HG03060 (cell line): Measurements from ENCODE around the gene TNS4.

Experiments
- ATAC-seq: cut with Tn5 transposase; IDR thresholded peaks from one replicate; pipeline ENCODE4 v1.9.1; 2021; ENCODE audit warnings: low read depth, moderate number of reproducible peaks; ENCODE audit not compliant: unreplicated experiment

Gene TNS4

GRCh38 chr17:40496634-40497420 is 4.6 kb downstream of the TNS4 start:
- ATAC-seq: no peak

- ATAC-seq: no peak
Observed at GRCh38 chr17:40496170-40496569, 5.3 kb downstream of the TNS4 start.

GRCh38 chr17:40495140-40495539 is 6.3 kb downstream of the TNS4 start:
- ATAC-seq: no peak

- ATAC-seq: no peak
Observed at GRCh38 chr17:40493697-40494096, 7.7 kb downstream of the TNS4 start.

DNA sequence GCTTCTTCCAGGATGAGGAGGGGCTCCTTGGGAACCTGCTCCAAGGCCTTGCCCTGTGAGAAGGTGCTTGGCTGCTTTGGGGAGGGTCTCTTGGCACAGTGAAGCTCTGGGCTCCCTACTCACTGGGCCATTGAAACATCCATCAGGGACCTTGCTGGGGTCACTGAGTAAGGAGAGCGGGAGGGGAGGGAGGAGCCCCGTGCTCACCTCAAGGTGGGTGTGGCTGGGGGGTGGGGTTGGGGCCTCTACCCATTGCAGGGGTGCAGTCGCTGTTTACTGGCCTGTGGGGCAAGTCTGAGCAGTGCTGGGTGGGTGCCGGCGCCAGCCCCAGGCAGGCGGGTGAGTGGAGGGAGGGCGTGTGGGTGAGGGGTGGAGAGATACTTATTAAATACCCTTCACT is 9.9 kb downstream of the TNS4 start:
- ATAC-seq: no peak

- no peak for ATAC-seq
Observed at GRCh38 chr17:40490982-40491381, 10.4 kb downstream of the TNS4 start.

DNA sequence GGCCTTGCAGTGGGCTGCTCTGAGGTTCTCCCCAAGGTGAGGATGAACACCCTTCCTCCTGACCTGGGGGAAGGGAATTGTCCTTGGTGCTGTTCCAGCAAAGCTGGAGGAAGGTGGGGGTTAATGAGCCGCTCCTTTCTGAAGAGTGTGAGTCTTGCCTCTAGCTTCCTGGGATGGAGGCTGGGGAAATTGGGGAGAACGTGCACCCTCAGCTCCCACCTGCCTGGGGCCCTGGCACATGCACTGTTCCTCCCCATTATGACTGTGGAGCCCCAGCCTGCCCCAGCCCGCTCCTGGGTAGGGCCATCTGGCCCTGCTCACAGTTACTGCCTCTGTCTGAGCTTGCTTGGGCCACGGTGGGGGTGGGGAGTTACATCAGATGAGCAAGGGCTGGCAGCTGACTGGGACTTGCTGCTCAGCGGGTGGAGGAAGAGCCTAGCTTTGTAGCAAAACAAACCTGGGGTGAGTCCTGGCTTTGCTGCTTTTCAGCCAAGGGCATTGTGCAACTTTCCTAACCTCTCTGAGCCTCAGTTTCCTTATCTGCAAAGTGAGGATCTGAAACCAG is 11.1 kb downstream of the TNS4 start:
- no peak for ATAC-seq

DNA sequence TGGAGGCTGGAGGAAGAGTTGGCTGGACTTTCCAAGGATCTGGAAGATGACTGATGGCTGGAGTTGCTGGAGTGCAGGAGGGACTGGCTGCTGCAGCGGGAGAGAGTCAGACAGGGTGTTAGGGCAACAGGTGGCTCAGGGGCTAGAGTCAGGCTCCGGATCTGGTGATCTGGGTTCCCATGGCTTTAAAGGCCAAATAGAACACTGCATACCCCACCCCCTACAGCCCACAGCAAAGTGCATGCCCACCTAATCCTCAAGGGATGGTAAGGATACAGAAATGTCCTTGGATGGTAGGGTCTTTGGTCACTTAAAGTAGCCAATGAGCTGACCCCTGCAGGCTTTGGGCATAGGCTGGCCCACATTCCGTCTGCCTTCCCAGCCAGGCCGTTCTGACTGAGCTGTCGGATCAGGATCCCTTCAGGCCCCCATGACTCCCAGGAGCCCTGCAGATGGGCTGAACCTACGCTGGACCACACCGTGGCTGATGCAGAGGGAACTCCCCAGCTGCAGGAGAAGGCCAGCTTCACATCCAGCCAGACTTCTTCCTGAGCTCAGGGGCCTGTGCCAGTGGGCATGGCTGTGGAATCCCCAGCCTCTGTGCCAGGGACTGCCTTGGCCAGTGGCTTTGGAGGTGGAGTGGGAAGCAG is 13.9 kb downstream of the TNS4 start:
- no peak for ATAC-seq

DNA sequence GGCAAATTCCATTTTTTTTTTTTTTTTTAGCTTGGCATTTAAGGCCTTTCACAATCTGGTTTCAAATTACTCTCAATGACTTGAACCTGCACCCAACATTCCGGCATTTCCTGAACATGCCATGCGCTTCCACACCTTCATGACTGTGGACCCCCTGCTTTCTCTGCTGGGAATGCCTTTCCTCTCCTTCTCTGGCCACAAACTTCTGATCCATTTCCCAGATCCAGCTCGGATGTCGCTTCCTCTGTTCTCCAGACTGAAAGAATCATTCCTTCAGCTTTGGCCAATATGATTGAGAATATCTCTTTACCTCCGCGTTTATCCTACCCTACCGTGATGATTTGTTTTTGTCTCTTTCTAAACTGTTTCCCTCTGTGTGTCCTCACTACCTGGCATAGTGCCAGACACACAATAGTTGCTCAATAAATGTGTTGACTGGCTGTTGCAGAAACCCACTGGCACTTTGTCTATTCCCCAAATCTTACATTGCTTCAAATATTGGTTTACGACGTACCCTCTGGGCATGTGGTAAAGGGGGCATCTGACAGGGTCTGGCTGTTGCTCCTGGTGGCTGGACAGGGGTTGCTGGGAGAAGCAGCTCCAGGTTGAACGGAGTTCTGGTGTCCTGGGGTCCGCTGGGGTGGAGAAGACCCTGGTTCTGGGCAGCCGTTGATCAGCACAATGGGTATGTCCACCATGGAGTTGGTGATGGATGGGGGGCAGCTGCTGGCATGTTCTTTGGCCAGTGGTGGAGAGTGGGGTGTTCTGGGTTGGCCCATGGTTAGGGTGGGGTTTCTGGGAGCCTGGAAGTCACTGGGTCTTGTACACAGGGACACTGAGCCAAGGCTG is 14.7 kb downstream of the TNS4 start:
- ATAC-seq: no peak

- no peak for ATAC-seq
Observed at GRCh38 chr17:40485851-40486521, 15.4 kb downstream of the TNS4 start.

DNA sequence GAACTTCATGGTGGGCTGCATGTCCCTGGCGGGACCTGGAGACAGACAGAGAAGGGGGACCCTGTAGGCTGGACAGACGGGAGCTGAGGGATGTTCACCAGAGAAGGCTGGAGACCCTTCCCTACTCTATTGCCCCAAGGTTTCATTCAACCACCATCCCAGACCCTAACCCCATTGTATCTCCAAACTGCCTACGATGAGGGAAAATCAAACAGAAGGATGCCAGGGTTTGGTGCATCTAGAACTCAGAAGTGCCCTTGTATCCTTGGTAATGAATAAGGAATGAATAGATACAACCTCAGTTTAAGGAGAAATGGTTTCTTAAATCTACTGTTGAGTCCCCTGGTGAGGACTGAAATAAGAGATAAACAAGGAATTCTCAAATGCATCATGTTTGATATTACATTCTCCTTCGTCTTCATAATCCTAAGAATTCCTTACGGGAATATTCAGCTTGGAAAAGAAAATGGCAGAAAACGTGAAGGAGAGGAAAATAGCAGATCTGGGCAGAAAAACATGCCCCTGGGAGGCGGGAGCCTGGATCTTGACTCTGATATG is 16.4 kb downstream of the TNS4 start:
- ATAC-seq: no peak

DNA sequence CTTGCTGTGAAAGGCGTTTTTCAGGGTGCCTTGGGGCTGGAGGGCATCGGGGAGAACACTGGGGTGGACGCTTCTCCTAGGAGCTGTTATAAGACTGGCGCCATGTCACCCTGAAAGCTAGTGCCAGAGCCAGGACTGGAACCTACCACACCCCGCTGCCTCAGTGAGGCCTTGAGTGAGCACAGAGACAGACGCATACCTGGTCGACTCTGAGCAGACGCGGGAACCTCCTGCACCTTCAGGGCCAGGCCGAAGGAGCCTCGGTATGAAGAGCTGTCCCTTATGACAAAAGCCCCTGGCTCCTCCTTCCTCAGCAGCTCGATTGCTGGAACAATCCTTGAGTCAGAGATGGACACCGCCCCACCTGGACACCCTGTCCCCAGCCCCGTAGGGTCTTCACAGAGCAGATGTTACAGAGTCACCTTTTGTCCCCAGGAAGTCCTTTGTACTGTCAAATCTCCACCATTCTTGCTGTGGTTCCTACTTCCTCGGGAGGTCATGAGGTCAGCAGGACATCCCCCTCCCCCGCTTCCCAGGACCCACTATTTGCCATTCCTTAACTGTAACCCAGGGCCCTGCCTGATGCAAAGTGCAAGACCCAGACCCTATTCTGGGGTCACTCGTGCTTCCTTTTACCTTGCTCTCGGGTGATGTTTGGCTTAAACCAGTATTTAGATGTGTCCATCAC is 17.0 kb downstream of the TNS4 start:
- no peak for ATAC-seq

DNA sequence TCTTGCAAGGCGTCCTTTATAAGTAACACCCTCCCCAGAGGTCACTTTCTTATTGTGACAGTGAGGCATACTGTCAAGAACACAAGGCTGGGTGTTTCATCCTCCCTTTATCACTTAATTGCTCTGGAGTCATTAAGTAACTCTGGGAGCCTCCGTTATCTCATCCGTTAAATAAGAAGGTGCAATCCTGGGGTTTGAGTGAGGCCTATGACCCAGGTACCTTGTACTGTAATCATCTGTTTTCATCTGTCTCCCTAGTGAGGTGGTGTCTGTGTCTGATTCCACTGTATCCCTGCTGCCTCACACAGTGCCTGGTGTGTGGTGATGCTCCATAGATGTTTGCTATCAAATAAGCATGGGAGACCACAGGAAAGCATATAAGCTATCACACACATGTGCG is 17.7 kb downstream of the TNS4 start:
- ATAC-seq: no peak

DNA sequence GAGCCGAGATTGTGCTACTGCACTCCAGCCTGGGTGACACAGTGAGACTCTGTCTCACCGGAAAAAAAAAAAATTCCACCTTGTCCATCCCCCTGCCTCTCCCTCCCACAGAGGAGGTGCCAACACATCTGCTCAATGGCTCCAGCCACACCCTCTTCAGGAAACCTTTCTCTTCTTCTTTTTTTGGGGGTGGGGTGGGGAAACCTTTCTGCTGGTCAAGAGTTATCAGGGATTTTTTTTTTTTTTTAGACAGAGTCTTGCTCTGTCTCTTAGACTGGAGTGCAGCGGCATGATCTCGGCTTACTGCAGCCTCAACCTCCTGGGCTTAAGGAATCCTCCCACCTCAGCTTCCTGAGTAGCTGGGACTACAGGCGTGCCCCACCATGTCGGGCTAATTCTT is 18.7 kb downstream of the TNS4 start:
- ATAC-seq: no peak

DNA sequence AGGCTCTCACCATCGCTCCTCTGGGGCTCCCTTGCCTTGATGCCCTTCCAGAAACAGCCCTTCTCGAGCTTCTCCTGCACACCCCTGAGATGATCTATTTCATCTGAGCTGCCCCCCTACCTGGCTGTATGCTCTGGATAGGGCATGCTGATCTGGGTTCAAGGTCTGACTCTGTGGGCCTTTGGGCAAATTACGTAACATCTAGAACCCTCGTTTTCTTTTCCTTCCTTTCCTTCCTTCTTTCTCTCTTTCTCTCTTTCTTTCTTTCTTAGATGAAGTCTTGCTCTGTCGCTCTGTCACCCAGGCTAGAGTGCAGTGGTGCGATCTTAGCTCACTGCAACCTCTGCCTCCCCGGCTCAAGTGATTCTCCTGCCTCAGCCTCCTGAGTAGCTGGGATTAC is 20.3 kb downstream of the TNS4 start:
- no peak for ATAC-seq

DNA sequence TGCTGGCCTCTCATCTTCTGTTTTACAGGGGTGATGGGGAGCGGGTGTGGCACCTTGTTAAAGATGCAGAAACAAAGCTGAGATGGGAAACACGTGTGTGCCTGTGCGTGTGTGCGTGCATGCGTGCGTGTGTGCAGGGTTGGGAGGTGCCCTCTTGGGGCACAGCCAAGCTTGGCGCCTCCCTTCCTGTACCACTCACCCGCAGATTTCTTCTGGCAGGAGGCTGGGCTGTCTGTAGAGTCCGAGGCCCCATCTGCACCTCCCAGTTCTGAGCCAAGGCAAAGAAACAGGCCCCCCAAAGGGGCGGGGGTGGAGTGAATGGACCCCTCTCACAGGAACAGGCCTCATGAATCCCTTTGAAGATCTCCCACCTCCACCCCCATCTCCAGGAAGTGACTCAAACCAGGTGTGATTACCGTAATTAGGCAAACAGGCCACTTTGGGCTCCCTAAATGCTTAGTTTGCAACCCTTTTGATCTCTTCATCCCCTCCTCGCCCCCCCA is 20.9 kb downstream of the TNS4 start:
- ATAC-seq: no peak

- no peak for ATAC-seq
Observed at GRCh38 chr17:40479754-40480480, 21.5 kb downstream of the TNS4 start.

DNA sequence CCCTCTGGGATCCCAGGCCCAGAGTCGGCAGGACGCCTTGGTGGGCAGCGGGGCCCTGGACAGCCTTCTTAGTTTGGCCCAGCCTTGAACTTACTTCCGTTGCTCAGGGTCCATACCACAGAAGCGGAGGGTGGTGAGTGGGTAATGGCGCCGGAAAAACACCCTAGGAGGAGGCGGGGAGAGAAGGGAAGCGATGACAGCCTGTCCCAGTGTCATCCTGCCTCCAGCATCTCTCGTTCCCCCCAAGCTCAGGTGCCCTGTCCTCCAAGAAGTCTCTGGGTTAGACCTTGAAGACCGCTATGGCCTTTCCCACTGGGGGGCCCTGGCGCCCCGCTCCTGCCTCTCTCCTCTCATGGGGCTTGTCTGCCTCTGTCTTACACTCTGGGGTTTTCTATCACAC is 22.9 kb downstream of the TNS4 start:
- no peak for ATAC-seq

DNA sequence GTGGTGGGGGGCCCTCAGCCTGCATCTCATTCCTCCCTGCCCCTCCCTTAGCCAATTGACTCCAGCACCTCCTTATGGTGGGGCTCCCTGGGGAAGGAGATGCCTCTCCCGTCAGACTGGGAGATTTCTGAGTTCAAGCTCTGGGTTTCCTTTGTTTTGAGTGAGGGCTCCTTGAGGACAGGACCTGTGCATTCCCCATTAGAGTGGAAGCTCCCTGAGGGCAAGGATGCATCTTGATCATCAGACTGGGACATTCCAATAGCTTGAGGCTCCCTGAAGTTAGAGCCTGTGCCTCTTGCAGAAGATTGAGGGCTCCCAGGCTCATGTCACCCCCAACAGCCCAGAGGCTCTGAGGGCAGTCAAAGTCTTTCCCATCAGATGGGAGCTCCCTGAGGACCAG is 23.6 kb downstream of the TNS4 start:
- no peak for ATAC-seq
